DOHH2 (cell line): ENCODE measurements around the gene FRMPD4.

Source experiments
- EZH2phosphoT487 ChIP-seq: fragments of 200-600 bp; sonication (generic); IDR thresholded peaks from 2 replicates; pipeline ENCODE4 v1.6.1; 2017; ENCODE audit warnings: borderline replicate concordance, mild to moderate bottlenecking, antibody characterized with exemption, low read length, moderate library complexity, mixed read lengths
- TF ChIP-seq, protein P1 (sequence below): fragments of 200-600 bp; sonication (generic); IDR thresholded peaks from one replicate; pipeline ENCODE4 v1.5.1; 2014; ENCODE audit warnings: antibody characterized with exemption, mild to moderate bottlenecking, low read depth, low read length; ENCODE audit not compliant: poor library complexity, severe bottlenecking

DNA sequence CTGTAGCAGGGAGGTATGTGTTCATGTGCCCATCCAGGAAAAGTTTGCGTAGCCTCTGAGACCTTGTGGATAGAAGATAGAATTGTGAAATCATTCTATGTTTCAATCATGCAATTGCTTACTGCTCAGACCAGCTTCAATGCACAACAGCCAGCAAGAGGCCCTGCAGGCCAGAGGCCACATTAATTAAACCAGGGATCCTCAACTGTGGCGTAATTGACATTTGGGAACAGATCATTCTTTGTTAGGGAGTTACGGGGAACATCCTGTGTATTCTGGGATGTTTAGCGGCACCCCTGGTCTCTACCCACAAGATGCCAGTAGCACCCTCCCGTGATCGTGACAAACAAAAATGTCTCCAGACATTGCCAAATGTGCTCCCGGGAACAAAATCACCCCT lies 566.4 kb downstream of the FRMPD4 start:
- TF ChIP-seq, protein P1, sequence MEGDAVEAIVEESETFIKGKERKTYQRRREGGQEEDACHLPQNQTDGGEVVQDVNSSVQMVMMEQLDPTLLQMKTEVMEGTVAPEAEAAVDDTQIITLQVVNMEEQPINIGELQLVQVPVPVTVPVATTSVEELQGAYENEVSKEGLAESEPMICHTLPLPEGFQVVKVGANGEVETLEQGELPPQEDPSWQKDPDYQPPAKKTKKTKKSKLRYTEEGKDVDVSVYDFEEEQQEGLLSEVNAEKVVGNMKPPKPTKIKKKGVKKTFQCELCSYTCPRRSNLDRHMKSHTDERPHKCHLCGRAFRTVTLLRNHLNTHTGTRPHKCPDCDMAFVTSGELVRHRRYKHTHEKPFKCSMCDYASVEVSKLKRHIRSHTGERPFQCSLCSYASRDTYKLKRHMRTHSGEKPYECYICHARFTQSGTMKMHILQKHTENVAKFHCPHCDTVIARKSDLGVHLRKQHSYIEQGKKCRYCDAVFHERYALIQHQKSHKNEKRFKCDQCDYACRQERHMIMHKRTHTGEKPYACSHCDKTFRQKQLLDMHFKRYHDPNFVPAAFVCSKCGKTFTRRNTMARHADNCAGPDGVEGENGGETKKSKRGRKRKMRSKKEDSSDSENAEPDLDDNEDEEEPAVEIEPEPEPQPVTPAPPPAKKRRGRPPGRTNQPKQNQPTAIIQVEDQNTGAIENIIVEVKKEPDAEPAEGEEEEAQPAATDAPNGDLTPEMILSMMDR = no peak
- no peak for TF ChIP-seq EZH2phosphoT487
